LNCAP (cell line): ENCODE data around the gene MYOT.

Source experiments
- CTCF ChIP-seq: fragments of 450-650 bp; IDR thresholded peaks from 2 replicates; pipeline ENCODE4 v1.5.1; 2017; ENCODE audit warnings: mild to moderate bottlenecking

The MYOT gene

GRCh38 chr5:137872466-137872865 lies 4.8 kb downstream of the MYOT start:
- TF ChIP-seq CTCF, result no peak

- no peak for TF ChIP-seq CTCF
These were observed 8.4 kb downstream of the MYOT start for GRCh38 chr5:137876101-137876500.

DNA sequence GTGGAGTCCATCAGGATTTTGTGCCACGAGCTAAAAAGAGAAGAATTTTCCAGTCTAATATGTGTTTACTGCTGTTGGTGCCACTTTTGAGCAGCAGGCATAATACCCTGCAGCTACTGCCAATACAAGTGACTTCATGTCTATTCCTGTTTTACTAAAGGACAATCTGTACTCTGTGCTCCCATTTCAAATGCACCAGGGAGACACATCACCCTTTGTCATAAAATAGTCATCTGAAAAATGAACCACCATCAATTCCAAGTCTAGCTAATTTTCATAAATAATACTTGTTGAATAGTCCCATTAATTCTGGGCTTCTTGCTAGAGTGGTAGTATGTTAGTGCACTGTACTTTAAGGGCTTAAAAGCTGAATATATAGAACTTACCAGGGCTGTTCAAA lies 12.7 kb downstream of the MYOT start:
- no peak for TF ChIP-seq CTCF

- no peak for TF ChIP-seq CTCF
These were observed 20.2 kb downstream of the MYOT start for GRCh38 chr5:137887831-137888230.

DNA sequence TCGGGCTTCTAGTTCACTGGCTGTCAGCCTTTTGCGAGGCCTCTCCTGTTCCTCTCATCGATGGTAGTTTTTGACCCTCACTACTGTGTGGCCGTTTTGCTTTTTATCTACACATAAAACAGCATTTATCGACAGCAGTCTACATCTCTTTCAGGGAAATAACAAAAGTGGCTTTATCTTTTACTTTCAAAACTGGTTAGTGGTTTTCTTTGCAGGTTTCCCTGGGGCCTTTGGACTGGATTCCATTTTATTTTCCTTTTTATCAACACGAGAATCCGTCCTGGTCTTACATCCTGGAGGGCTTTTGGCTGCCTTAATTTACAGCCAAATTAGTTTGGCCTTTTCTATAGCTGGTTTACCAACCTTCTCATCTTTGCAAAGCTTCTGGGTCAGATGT lies 20.8 kb downstream of the MYOT start:
- no peak for TF ChIP-seq CTCF

GRCh38 chr5:137888863-137889759 lies 21.5 kb downstream of the MYOT start, which contains the start of gene PKD2L2:
PKD2L2 (plus strand) TSS chr5:137889457; CDS start chr5:137889492, 35 bp downstream.
- TF ChIP-seq CTCF, result no peak

DNA sequence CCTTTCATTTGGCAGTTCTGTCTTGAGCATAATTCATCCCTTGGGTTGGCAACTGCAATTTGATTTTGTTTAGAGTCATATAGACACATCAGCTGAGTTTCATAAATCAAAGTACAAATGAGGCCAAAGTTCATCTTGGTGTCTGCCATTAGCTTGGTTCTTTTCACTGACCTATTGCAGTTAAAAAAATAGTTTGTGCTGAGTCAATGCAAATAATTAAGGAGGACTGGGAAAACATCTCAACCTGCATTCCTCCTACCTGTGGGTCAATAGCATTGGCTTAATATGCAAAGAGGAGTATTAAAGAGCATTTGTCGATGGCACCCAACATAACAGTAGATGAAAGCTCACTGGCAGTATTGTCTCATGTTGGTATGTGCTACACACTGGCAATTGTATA lies 23.2 kb downstream of the MYOT start:
- TF ChIP-seq CTCF, result no peak
